ENCODE measurements around the gene BRWD1. TPM values are rescaled to one million over a fixed set of nuclear protein-coding genes. Genes with fewer than 3 reads are reported as not detected.
"Not testable (repeated sequence)": the region's sequence is repeated elsewhere in the genome, so short reads cannot be mapped to it uniquely, and the experiment has no call there.

Gene BRWD1
- polyA plus RNA-seq, 6 donors from 2014 or later = 31.1 to 49.8 (median 44.1) TPM

DNA sequence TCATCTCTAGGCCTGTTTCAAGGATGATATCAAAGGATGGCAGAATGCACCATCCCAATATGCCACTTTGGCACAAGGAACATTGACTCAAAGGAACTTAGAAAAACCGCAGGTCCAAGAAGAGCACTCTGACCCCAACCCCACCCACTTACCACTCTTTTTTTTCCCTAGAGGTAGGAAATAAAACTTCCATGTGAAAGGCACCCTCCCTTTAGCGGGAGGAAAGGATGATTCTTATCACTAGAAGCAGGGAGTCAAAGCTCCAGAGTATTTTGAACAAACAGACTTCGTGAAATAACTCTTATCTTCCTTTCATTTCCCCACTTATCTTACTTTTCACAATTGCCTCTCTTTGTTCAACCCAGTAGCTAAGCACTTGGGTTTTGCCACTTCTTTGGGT, 152.4 kb downstream of the BRWD1 start:
- Mint-ChIP-seq H3K27me3 (peaks cover 0 to 15% (median 6%) of the 10 kb centered on the region in 3 donors), H3K36me3 (peaks cover 8 to 9% of the 10 kb centered on the region in 2 donors), H3K4me3 (no peak overlapping the region), H3K27ac (no peak overlapping the region), H3K9me3 (peaks cover 4 to 26% (median 18%) of the 10 kb centered on the region in 7 donors), H3K4me1 (peaks cover 0 to 2% (median 0%) of the 10 kb centered on the region in 3 donors)
- no peak for ATAC-seq (ENCODE audit: low read depth in 2 of 2)
- no peak for DNase-seq

DNA sequence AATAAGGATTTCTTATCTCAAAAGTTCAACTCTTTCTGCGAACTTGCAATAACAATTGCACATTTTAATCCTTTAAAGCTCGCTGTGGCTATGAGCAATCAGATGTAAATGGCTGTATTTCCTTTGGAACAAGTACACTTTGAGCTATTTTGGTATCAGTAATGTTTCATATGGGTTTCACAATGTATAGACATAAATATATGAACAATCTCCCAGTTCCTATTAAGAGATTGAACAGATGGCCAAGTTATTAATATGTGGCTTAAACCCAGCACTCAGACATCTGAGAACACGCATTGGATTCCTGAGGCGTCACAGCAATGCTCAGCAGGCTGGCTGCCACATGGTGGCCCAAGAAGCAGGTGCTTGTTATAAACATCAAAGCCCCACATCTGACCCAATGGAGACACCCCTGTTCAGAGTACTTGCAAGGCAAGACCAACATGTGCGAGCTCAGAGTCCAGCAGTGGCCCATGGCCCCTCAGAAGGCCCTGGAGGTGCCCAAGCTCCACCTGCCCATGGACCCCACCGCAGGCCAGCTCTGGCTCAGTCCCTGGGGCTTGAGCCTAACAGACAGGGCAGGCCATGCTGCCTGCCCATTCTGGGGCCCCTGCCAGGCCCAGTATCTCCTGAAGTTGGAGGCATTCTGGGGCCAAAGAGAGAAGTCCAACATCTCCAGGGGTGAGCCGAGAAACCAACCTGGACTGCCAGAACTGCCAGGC, 153.9 kb downstream of the BRWD1 start:
- Mint-ChIP-seq H3K27me3 (peaks cover 0 to 8% (median 6%) of the 10 kb centered on the region in 3 donors), H3K27ac (no peak overlapping the region), H3K4me1 (peaks cover 0 to 2% (median 0%) of the 10 kb centered on the region in 3 donors), H3K4me3 (peak overlapping the region in 1 of 8 donors; percentile 15), H3K36me3 (peaks cover 3 to 6% of the 10 kb centered on the region in 2 donors), H3K9me3 (peaks cover 4 to 14% (median 9%) of the 10 kb centered on the region in 7 donors)
- DNase-seq = no peak
- no peak for ATAC-seq (ENCODE audit: low read depth in 2 of 2)

DNA sequence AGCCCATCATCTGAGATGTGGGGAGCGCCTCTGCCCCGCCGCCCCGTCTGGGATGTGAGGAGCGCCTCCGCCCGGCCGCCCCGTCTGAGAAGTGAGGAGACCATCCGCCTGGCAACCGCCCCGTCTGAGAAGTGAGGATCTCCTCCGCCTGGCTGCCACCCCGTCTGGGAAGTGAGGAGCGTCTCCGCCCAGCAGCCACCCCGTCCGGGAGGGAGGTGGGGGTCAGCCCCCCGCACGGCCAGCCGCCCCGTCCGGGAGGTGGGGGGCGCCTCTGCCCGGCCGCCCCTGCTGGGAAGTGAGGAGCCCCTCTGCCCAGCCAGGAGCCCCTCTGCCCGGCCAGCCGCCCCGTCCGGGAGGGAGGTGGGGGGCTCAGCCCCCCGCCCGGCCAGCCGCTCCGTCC, 156.2 kb downstream of the BRWD1 start:
- H3K36me3 Mint-ChIP-seq; H3K27ac Mint-ChIP-seq; H3K4me3 Mint-ChIP-seq; ATAC-seq (ENCODE audit: low read depth in 2 of 2); H3K4me1 Mint-ChIP-seq; H3K9me3 Mint-ChIP-seq; DNase-seq; H3K27me3 Mint-ChIP-seq: not testable (repeated sequence)

DNA sequence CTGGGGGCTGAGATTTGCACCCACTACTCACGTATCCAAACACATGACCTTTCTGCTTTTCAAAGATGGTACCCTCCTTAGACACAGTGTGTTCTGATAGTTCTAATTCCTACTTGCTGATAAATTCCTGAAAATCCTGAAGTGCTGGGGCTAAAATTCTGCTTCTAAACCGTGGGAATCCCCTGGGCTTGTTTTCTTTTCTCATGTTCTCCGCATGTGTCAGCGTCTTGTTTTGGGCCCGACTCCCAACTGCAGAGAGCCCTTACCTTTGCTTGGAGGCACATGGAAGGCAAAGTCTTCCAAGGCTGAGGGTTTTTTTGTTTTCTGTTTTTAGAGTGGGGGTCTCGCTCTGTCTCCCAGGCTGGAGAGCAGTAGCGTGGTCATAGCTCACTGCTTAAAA, 157.4 kb downstream of the BRWD1 start:
- DNase-seq (no peak), ATAC-seq (ENCODE audit: low read depth in 2 of 2) (no peak)
- no peaks in the 10 kb centered on the region for H3K9me3 Mint-ChIP-seq
- peaks cover 0 to 7% (median 1%) of the 10 kb centered on the region in 3 donors for H3K27me3 Mint-ChIP-seq
- no peak overlapping the region for H3K4me3 Mint-ChIP-seq
- H3K36me3 Mint-ChIP-seq = no peaks in the 10 kb centered on the region
- peak overlapping the region in 1 of 6 donors; percentile 76 for H3K27ac Mint-ChIP-seq
- H3K4me1 Mint-ChIP-seq = peaks cover 0 to 2% (median 0%) of the 10 kb centered on the region in 3 donors

DNA sequence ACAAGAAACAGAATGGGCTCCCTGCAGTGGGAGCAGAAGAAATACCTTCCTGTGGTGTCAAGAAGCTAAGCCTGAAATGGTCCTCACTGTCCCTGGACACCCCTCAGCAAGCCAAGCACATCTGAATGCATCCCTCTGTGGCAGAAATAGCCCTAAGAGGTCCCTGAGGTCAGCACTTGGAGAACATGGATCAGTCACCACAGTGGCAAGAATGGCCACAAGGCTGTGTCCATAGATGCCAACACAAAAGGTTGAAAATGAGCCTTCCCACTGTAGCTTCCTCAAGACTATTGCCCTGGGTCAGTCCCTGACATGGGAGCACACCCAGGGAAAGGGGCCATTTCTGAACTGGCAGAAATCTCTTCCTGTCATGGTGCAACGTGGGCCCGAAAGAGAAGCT, 157.9 kb downstream of the BRWD1 start:
- peaks cover 0 to 2% (median 0%) of the 10 kb centered on the region in 3 donors for H3K4me1 Mint-ChIP-seq
- peaks cover 0 to 11% (median 6%) of the 10 kb centered on the region in 3 donors for H3K27me3 Mint-ChIP-seq
- ATAC-seq (ENCODE audit: low read depth in 2 of 2) (no peak), DNase-seq (no peak)
- H3K9me3 Mint-ChIP-seq = no peaks in the 10 kb centered on the region
- H3K27ac Mint-ChIP-seq = no peak overlapping the region
- no peak overlapping the region for H3K4me3 Mint-ChIP-seq
- H3K36me3 Mint-ChIP-seq = no peaks in the 10 kb centered on the region

DNA sequence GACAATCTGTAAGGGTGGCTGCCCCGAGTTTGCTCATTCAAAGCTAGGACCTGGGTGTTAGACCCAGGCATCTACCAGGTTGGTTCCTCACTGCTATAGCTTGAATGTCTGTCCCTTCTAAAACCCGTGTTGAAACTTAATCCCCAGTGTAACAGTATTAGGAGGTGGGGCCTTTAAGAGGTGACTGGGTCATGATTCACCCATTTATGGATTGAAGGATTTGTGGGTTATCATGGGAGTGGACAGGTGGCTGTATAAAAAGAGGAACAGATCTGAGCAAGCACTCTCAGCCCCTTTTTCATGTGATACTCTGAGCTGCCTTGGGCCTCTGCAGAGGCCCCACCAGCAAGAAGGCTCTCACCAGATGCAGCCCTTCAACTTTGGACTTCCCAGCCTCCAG, 159.6 kb downstream of the BRWD1 start:
- Mint-ChIP-seq H3K4me3 (no peak overlapping the region), H3K27ac (no peak overlapping the region), H3K36me3 (no peaks in the 10 kb centered on the region), H3K9me3 (no peaks in the 10 kb centered on the region), H3K27me3 (peaks cover 0 to 12% (median 7%) of the 10 kb centered on the region in 3 donors), H3K4me1 (peaks cover 0 to 2% (median 0%) of the 10 kb centered on the region in 3 donors)
- ATAC-seq (ENCODE audit: low read depth in 2 of 2) = no peak
- DNase-seq = no peak

DNA sequence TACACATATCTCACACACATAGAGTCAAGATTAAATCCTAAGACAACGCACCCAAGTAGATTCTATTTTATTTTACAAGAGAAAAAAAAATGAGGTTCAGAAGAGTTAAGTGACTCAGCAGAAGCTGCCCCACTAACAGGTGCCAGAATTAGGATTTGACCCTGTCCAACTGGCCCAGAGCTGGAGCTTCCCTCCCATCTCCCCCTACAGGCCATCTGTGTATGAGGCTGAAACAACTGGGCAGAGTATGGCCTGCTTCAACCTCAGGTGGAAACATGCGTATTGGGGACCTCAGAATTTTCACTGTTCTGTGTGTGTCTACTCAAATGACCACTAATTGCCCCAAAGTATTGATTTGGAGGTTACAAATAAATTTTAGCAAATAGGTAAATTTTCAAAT, 160.1 kb downstream of the BRWD1 start:
- H3K36me3 Mint-ChIP-seq = no peaks in the 10 kb centered on the region
- peaks cover 0 to 12% (median 7%) of the 10 kb centered on the region in 3 donors for H3K27me3 Mint-ChIP-seq
- no peaks in the 10 kb centered on the region for H3K9me3 Mint-ChIP-seq
- H3K4me1 Mint-ChIP-seq = peaks cover 0 to 2% (median 0%) of the 10 kb centered on the region in 3 donors
- H3K4me3 Mint-ChIP-seq = no peak overlapping the region
- no peak overlapping the region for H3K27ac Mint-ChIP-seq
- no peak for DNase-seq
- ATAC-seq (ENCODE audit: low read depth in 2 of 2) = no peak

DNA sequence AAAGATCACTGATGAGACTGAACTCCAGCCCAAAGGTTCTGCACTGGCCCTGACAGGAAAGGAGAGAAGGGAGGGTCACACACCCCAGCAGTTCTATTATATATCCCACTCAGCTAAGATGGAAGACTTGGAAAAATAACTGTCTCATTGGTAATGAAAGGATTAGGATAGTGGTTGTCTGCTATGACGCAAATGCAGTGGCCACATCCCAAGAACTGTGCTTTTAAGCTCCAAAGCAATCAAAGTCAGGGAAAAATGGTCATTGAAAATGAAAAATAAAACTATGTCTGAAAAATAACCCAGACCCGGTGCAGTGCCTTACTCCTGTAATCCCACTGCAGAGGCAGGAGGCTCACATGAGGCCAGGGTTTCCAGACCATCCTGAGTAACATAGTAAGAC, 161.2 kb downstream of the BRWD1 start:
- H3K4me1 Mint-ChIP-seq = no peaks in the 10 kb centered on the region
- no peaks in the 10 kb centered on the region for H3K9me3 Mint-ChIP-seq
- no peak overlapping the region for H3K27ac Mint-ChIP-seq
- peaks cover 0 to 12% (median 7%) of the 10 kb centered on the region in 3 donors for H3K27me3 Mint-ChIP-seq
- ATAC-seq (ENCODE audit: low read depth in 2 of 2) (no peak), DNase-seq (no peak)
- H3K4me3 Mint-ChIP-seq = no peak overlapping the region
- H3K36me3 Mint-ChIP-seq = no peaks in the 10 kb centered on the region

DNA sequence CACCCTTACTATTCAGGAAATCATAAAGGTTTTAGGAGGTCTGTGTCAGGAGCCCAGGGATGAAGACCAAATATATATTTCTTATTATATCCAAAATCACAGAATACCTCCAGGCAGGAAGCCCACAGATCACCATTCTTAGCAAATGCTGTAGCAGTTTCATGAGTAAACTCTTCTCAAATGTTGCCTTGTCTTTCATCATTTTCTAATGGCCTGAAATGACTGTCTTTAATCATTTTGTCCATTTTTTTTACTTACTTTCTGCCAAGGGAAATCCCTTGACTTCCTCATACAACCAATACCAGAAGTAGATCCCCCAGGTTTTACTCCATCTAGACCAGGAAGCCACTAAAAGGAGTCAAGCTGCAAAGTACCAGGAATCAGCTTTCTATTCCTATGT, 162.6 kb downstream of the BRWD1 start:
- Mint-ChIP-seq H3K4me3 (no peak overlapping the region), H3K27ac (no peak overlapping the region), H3K4me1 (no peaks in the 10 kb centered on the region), H3K9me3 (no peaks in the 10 kb centered on the region), H3K27me3 (peaks cover 0 to 12% (median 7%) of the 10 kb centered on the region in 3 donors), H3K36me3 (no peaks in the 10 kb centered on the region)
- ATAC-seq (ENCODE audit: low read depth in 2 of 2) = no peak
- no peak for DNase-seq

DNA sequence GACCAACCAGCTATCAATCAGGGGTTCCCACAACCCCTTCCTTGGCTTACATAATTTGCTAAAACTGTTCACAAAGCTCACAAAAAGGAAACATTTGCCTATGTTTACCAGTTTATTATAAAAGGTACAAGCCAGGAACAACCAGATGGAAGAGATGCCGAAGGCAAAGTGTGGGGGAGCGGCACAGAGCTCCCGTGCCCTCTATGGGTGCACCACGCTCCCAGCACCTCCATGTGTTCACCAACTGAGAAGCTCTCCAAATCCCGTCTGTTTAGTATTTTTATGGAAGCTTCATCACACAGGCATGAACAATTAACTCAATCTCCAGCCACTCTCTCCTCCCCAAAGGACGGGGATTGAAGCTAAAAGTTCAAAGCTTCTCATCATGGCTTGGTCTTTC, 163.1 kb downstream of the BRWD1 start:
- ATAC-seq (ENCODE audit: low read depth in 2 of 2) (no peak), DNase-seq (no peak)
- Mint-ChIP-seq H3K36me3 (peaks cover 0 to 3% of the 10 kb centered on the region in 2 donors), H3K4me3 (no peak overlapping the region), H3K4me1 (no peaks in the 10 kb centered on the region), H3K27me3 (peaks cover 0 to 12% (median 7%) of the 10 kb centered on the region in 3 donors), H3K27ac (no peak overlapping the region), H3K9me3 (peaks cover 0 to 1% (median 0%) of the 10 kb centered on the region in 7 donors)

DNA sequence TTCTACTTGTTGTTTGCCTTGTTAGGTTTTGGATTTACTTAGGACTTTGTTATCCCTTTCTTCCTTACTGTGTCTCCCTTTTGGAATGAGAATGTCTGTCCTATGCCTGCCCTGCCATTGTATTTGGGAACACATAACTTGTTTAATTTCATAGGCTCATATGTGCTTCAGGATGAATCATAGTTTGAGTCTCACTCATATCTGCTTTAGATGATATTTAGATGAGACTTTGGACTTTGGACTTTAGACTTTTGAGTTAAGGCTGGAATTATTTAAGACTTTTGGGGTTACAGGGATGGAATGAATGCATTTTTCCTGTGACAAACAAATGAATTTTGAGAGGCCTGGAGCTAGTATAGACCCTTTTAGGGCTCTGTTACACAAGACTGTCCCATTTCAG, 163.6 kb downstream of the BRWD1 start:
- DNase-seq = no peak
- no peaks in the 10 kb centered on the region for H3K4me1 Mint-ChIP-seq
- no peak overlapping the region for H3K27ac Mint-ChIP-seq
- peaks cover 0 to 4% of the 10 kb centered on the region in 2 donors for H3K36me3 Mint-ChIP-seq
- peaks cover 0 to 3% (median 2%) of the 10 kb centered on the region in 7 donors for H3K9me3 Mint-ChIP-seq
- no peak for ATAC-seq (ENCODE audit: low read depth in 2 of 2)
- no peak overlapping the region for H3K4me3 Mint-ChIP-seq
- H3K27me3 Mint-ChIP-seq = peaks cover 0 to 12% (median 7%) of the 10 kb centered on the region in 3 donors

DNA sequence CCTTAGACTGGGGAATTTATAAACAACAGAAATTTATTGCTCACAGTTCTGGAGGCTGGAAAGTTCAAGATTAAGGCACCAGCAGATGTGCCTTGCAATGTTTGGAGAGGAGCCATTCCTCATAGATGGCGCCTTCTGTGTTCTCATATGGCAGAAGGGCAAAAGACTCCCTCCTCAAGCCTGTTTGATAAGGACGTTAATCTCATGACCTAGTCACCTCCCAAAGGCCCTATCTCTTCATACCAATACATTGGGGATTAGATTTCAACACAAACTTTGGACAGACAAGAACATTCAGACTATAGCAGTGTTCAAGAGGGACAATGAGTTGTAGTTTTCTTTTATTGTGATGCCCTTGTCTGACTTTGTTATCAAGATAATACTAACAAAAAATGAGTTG, 164.5 kb downstream of the BRWD1 start:
- ATAC-seq (ENCODE audit: low read depth in 2 of 2) = no peak
- Mint-ChIP-seq H3K27ac (no peak overlapping the region), H3K4me3 (no peak overlapping the region), H3K36me3 (peaks cover 0 to 4% of the 10 kb centered on the region in 2 donors), H3K9me3 (peaks cover 0 to 10% (median 2%) of the 10 kb centered on the region in 7 donors), H3K27me3 (peaks cover 0 to 12% (median 7%) of the 10 kb centered on the region in 3 donors), H3K4me1 (no peaks in the 10 kb centered on the region)
- DNase-seq = no peak

DNA sequence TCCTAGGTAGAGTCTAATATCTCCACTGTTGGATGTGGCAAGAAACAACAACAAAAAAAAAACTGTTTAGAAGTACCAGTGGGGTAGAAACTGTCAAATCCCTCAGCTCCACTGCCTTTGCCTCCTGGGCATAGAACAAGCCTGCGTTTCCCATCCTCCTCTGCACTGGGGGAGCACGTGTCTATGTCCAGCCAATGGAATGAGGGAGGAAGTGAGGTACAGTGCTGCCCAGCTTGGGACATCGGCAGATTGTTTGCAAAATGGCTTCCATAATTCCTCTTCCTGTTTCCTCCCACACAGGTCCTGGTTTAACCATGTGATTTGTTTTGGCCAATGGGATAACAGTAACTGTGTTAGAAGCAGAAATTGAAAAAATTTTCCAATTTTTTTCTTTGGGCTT, 169.2 kb downstream of the BRWD1 start:
- Mint-ChIP-seq H3K27ac (peak overlapping the region in 1 of 6 donors; percentile 77), H3K27me3 (no peaks in the 10 kb centered on the region), H3K4me1 (no peaks in the 10 kb centered on the region), H3K9me3 (peaks cover 0 to 14% (median 4%) of the 10 kb centered on the region in 7 donors), H3K36me3 (peaks cover 0 to 4% of the 10 kb centered on the region in 2 donors), H3K4me3 (no peak overlapping the region)
- ATAC-seq (ENCODE audit: low read depth in 2 of 2) = no peak
- DNase-seq = no peak

DNA sequence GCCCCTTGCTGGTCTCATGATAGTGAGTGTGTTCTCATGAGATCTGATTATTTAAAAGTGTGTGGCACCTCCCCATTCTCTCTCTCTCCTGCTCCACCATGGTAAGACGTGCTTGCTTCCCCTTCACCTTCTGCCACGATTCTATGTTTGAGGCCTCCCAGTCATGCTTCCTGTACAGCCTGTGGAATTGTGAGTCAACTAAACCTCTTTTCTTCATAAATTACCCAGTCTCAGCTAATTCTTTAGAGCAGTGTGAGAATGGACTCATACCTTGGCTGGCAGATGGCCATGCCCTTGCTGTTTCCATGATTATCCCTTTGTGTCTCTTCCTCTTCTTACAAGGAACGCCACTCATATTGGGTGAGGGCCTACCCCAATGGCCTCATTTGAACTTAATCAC, 170.5 kb downstream of the BRWD1 start:
- Mint-ChIP-seq H3K4me1 (no peaks in the 10 kb centered on the region), H3K36me3 (peaks cover 0 to 4% of the 10 kb centered on the region in 2 donors), H3K4me3 (no peak overlapping the region), H3K27me3 (no peaks in the 10 kb centered on the region), H3K27ac (no peak overlapping the region), H3K9me3 (peaks cover 0 to 14% (median 4%) of the 10 kb centered on the region in 7 donors)
- no peak for ATAC-seq (ENCODE audit: low read depth in 2 of 2)
- DNase-seq = no peak
